K562 (cell line): ENCODE measurements around the gene RBPJL. TPM values are rescaled to one million over a fixed set of nuclear protein-coding genes. Genes with fewer than 3 reads are reported as not detected.

ENCODE experiments used
- ASH1L ChIP-seq: fragments of 450-650 bp; IDR thresholded peaks from 2 replicates; pipeline ENCODE4 v1.6.1; 2018; ENCODE audit warnings: borderline replicate concordance, mild to moderate bottlenecking, low read depth; ENCODE audit not compliant: partially characterized antibody
- BRD9 ChIP-seq: fragments of 450-650 bp; IDR thresholded peaks from 2 replicates; pipeline ENCODE4 v1.6.1; 2018; ENCODE audit warnings: low read depth; ENCODE audit not compliant: partially characterized antibody
- C11orf30 ChIP-seq: fragments of 450-650 bp; IDR thresholded peaks from 2 replicates; pipeline ENCODE4 v1.6.1; 2016; ENCODE audit warnings: low read depth, mild to moderate bottlenecking
- CEBPG ChIP-seq, 3 experiments: fragments of 200-800 bp in 1 of 3; sonication (Bioruptor generic) in 1 of 3; sonication (generic) in 1 of 3; formaldehyde crosslinking in 1 of 3; IDR thresholded peaks in 2 of 3; conservative IDR thresholded peaks in 1 of 3; 2 replicates each; pipeline versions ENCODE4 v1.6.1 to v1.8.0; 2016 to 2022; ENCODE audit warnings: missing compliant biosample characterization in 2 of 3, missing genetic modification characterization in 2 of 3, mild to moderate bottlenecking in 1 of 3, missing genetic modification reagents in 1 of 3
- HOXB6 ChIP-seq: fragments of 250-450 bp; sonication (Bioruptor Pico); IDR thresholded peaks from 2 replicates; pipeline ENCODE4 v1.5.1; 2022; ENCODE audit warnings: mild to moderate bottlenecking, borderline replicate concordance
- MAFK ChIP-seq: IDR thresholded peaks from 2 replicates; pipeline ENCODE4 v1.6.1; 2011; ENCODE audit warnings: low read length, improper control_type of control experiment
- MCM7 ChIP-seq, 2 experiments: fragments of 450-650 bp; IDR thresholded peaks; 2 replicates each; pipeline ENCODE4 v1.6.1; 2016 to 2018
- MEF2A ChIP-seq: IDR thresholded peaks from 2 replicates; pipeline ENCODE4 v1.6.1; 2011; ENCODE audit warnings: low read depth, mild to moderate bottlenecking, low read length, moderate library complexity; ENCODE audit not compliant: control insufficient read depth
- NFIX ChIP-seq: fragments of 250-450 bp; sonication (Bioruptor Pico); IDR thresholded peaks from 2 replicates; pipeline ENCODE4 v1.4.0; 2020; ENCODE audit warnings: low read depth, mild to moderate bottlenecking, moderate library complexity
- NFYB ChIP-seq: IDR thresholded peaks from 2 replicates; pipeline ENCODE4 v1.6.1; 2011; ENCODE audit warnings: mild to moderate bottlenecking, moderate library complexity; ENCODE audit not compliant: insufficient read length; ENCODE audit errors: extremely low read depth
- PML ChIP-seq: IDR thresholded peaks from 2 replicates; pipeline ENCODE4 v1.6.1; 2012; ENCODE audit warnings: low read length, inconsistent platforms
- POLR3A ChIP-seq: IDR thresholded peaks from 2 replicates; pipeline ENCODE4 v1.6.1; 2011; ENCODE audit warnings: borderline replicate concordance, mild to moderate bottlenecking, moderate library complexity; ENCODE audit not compliant: insufficient read length, insufficient read depth; ENCODE audit errors: extremely low read depth
- RBM22 ChIP-seq: fragments of 200-400 bp; formaldehyde crosslinking; IDR thresholded peaks from 2 replicates; pipeline ENCODE4 v1.6.1; 2018; ENCODE audit warnings: low read length, low read depth; ENCODE audit not compliant: poor library complexity, severe bottlenecking
- SMC3 ChIP-seq: conservative IDR thresholded peaks from 2 replicates; pipeline ENCODE4 v1.6.1; 2011; ENCODE audit warnings: low read depth, low read length, improper control_type of control experiment; ENCODE audit not compliant: insufficient read depth
- SP2 ChIP-seq: IDR thresholded peaks from 2 replicates; pipeline ENCODE4 v1.6.1; 2011; ENCODE audit warnings: mild to moderate bottlenecking, low read depth, low read length, moderate library complexity; ENCODE audit not compliant: poor library complexity, severe bottlenecking; ENCODE audit errors: extremely low read depth
- TRIM24 ChIP-seq, 2 experiments: fragments of 450-650 bp; IDR thresholded peaks; 2 replicates each; pipeline ENCODE4 v1.6.1; 2016
- ZBTB9 ChIP-seq: fragments of 450-650 bp; formaldehyde crosslinking; IDR thresholded peaks from 2 replicates; pipeline ENCODE4 v1.4.0; 2020; ENCODE audit warnings: mild to moderate bottlenecking, moderate library complexity
- ZFPM2 ChIP-seq: fragments of 250-450 bp; sonication (Bioruptor Pico); IDR thresholded peaks from 2 replicates; pipeline ENCODE4 v1.5.1; 2022; ENCODE audit warnings: mild to moderate bottlenecking
- ZNF707 ChIP-seq: fragments of 250-450 bp; sonication (Bioruptor Pico); conservative IDR thresholded peaks from 2 replicates; pipeline ENCODE4 v1.8.0; 2022; ENCODE audit warnings: inconsistent platforms, mild to moderate bottlenecking, moderate library complexity
- ZNF77 ChIP-seq: fragments of 250-450 bp; sonication (Bioruptor Pico); IDR thresholded peaks from 2 replicates; pipeline ENCODE4 v1.5.0; 2020
- polyA plus RNA-seq, 8 experiments: library from polyadenylated mRNA; depleted of rRNA in 4 of 8; stranded (reverse) in 5 of 8; unstranded in 3 of 8; fragments of >200 nt; fragmentation: Nextera tagmentation in 2 of 8; fragmentation: Illumina TruSeq in 1 of 8; extraction: Ambion mirVana in 2 of 8; extraction: Trizol in 1 of 8; gene quantifications; 2 replicates each; pipeline versions ENCODE4 v1.2.1 to v1.2.3, GENCODE V29; 2011 to 2014; ENCODE audit warnings: inconsistent platforms in 1 of 8, missing spikeins in 1 of 8
- total RNA-seq, 7 experiments: library from RNA; depleted of rRNA in 6 of 7; stranded (reverse); fragments of >200 nt in 6 of 7; fragmentation: Illumina TruSeq in 2 of 7; extraction: Trizol in 2 of 7; gene quantifications; 2 replicates each; pipeline versions ENCODE4 v1.2.1 to v1.2.3, GENCODE V29; 2011 to 2021; ENCODE audit warnings: low replicate concordance in 1 of 7
- TF ChIP-seq, protein P1 (sequence below): fragments of 450-650 bp; IDR thresholded peaks from 2 replicates; pipeline ENCODE4 v1.6.1; 2018; ENCODE audit not compliant: partially characterized antibody
- TF ChIP-seq, protein P2 (sequence below): sonication (generic); formaldehyde crosslinking; IDR thresholded peaks from 2 replicates; pipeline ENCODE4 v1.5.0; 2020; ENCODE audit warnings: missing genetic modification reagents

RBPJL gene
- total and polyA plus RNA-seq, 9 of the 15 experiments (the other 6 are each of a cell fraction or from before 2014, with no cell fraction given) = not detected

DNA sequence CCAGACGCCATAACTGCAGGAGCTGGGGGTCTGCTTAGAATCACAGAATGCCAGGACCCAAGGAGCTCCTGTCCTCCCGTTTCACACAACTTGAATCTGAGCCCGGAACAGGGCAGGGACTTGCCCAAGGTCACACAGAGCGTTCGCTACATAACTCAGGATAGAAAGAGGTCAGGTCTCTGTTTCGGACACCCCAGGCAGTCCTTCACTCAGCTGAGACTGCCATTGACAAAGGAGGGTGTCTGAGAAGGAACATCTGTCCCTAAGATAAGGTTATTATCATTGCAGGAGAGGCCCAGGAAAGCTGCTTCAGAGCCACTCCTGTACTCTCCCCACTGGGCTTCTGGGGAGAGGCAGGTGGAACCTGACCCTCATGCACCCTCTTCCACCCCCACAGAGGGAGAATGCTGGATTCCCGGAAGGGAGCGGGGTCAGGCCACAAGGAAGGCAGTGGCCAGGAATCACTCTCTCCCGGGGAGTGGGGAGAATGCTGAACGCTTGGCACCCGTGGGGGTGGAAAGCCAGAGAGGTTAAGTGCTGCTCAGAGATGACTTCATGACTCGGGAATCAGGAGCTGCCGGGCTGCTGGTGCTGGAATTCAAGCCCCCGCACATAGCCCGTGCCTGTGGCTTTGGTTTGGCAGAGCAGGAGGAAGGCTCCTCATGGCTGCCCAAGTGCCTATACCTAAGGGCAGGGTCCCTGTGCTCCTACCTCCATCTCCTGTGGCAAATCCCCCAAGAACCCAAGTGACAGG, 30.9 kb downstream of the RBPJL start (continued):
- TF ChIP-seq SMC3 (no peak), PML (peak; percentile 16; the same call in 1 of the 2 replicates), HOXB6 (CRISPR knock-in tag) (no peak), ZFPM2 (no peak), RBM22 (no peak), ASH1L (no peak), C11orf30 (no peak), BRD9 (no peak), POLR3A (no peak), ZNF77 (no peak), TRIM24 (IDR thresholded peaks at IDR 0.05) (peak in 1 of 2 experiments; percentile 29; a peak in 1 of 4 replicates), ZNF707 (no peak), NFIX (CRISPR knock-in tag) (no peak), CEBPG (CRISPR knock-in tag; IDR thresholded peaks at IDR 0.05) (no peak), CEBPG (tag; conservative IDR thresholded peaks at IDR 0.05 in 1 of 2, IDR thresholded peaks at IDR 0.05 in 1 of 2) (no peak), SP2 (no peak), MEF2A (no peak), ZBTB9 (CRISPR knock-in tag) (no peak), MAFK (no peak), NFYB (no peak), MCM7 (IDR thresholded peaks at IDR 0.05) (no peak)
- TF ChIP-seq, protein P1, sequence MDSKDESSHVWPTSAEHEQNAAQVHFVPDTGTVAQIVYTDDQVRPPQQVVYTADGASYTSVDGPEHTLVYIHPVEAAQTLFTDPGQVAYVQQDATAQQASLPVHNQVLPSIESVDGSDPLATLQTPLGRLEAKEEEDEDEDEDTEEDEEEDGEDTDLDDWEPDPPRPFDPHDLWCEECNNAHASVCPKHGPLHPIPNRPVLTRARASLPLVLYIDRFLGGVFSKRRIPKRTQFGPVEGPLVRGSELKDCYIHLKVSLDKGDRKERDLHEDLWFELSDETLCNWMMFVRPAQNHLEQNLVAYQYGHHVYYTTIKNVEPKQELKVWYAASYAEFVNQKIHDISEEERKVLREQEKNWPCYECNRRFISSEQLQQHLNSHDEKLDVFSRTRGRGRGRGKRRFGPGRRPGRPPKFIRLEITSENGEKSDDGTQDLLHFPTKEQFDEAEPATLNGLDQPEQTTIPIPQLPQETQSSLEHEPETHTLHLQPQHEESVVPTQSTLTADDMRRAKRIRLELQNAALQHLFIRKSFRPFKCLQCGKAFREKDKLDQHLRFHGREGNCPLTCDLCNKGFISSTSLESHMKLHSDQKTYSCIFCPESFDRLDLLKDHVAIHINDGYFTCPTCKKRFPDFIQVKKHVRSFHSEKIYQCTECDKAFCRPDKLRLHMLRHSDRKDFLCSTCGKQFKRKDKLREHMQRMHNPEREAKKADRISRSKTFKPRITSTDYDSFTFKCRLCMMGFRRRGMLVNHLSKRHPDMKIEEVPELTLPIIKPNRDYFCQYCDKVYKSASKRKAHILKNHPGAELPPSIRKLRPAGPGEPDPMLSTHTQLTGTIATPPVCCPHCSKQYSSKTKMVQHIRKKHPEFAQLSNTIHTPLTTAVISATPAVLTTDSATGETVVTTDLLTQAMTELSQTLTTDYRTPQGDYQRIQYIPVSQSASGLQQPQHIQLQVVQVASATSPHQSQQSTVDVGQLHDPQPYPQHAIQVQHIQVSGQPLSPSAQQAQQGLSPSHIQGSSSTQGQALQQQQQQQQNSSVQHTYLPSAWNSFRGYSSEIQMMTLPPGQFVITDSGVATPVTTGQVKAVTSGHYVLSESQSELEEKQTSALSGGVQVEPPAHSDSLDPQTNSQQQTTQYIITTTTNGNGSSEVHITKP = peak; percentile 61
- TF ChIP-seq, protein P2, sequence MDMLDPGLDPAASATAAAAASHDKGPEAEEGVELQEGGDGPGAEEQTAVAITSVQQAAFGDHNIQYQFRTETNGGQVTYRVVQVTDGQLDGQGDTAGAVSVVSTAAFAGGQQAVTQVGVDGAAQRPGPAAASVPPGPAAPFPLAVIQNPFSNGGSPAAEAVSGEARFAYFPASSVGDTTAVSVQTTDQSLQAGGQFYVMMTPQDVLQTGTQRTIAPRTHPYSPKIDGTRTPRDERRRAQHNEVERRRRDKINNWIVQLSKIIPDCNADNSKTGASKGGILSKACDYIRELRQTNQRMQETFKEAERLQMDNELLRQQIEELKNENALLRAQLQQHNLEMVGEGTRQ = no peak
